IPS-15b (cell line): ENCODE data around the gene GPS1.
"Not testable (repeated sequence)": the region's sequence is repeated elsewhere in the genome, so short reads cannot be mapped to it uniquely, and the experiment has no call there.

Experiments used
- H3K27me3 ChIP-seq: one replicate; pipeline ENCODE4 v1.6.1; 2013; ENCODE audit warnings: low read length; ENCODE audit not compliant: control insufficient read depth, insufficient read depth
- H3K36me3 ChIP-seq: one replicate; pipeline ENCODE4 v1.6.1; 2013; ENCODE audit warnings: low read length; ENCODE audit not compliant: control insufficient read depth, insufficient read depth
- H3K4me1 ChIP-seq: one replicate; pipeline ENCODE4 v1.6.1; 2013; ENCODE audit warnings: mild to moderate bottlenecking, low read length; ENCODE audit not compliant: control insufficient read depth, insufficient read depth
- H3K4me3 ChIP-seq: one replicate; pipeline ENCODE4 v1.5.1; 2013; ENCODE audit warnings: low read depth, low read length
- H3K9ac ChIP-seq: one replicate; pipeline ENCODE4 v1.6.1; 2013; ENCODE audit warnings: low read depth, mild to moderate bottlenecking, low read length
- H3K9me3 ChIP-seq: one replicate; pipeline ENCODE4 v1.6.1; 2013; ENCODE audit warnings: mild to moderate bottlenecking, low read length; ENCODE audit not compliant: control insufficient read depth, insufficient read depth

The GPS1 gene

GRCh38 chr17:82033359-82034085 lies 18.2 kb upstream of the GPS1 start:
- peak overlapping the region; percentile 8 for H3K4me3 ChIP-seq
- H3K9ac ChIP-seq: peak overlapping the region; percentile 62
- H3K36me3 ChIP-seq: peaks cover 6% of the 10 kb centered on the region
- peaks cover 2% of the 10 kb centered on the region for H3K27me3 ChIP-seq
- no peaks in the 10 kb centered on the region for H3K9me3 ChIP-seq
- H3K4me1 ChIP-seq: no peaks in the 10 kb centered on the region

DNA sequence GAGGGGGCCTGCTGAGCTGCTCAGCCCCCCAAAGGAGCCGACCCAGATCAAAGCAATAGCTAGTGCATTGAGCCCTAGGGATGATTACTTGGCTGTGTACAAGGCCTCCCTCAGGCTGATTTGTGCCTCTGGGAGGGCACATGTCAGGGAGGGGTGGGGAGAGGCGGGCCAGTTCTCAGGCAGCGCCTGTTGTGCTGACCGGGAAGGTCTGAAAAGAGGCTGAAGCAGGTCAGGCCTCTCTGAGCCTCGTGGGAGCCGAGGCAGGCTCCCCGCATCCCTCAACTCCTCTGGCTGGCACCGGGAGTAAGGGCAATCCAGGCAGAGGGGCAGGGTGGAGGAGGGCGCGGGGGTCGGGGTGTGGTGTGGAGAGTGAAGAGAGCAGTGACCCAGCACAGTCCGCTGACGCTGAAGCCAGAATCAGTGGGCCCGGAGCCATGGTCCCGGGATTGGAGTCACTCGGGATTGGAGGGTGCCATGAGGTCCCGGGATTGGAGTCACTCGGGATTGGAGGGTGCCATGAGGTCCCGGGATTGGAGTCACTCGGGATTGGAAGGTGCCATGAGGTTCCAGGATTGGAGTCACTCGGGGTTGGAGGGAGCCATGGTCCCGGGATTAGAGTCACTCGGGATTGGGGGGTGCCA lies 17.2 kb upstream of the GPS1 start:
- H3K4me1 ChIP-seq: no peaks in the 10 kb centered on the region
- no peaks in the 10 kb centered on the region for H3K9me3 ChIP-seq
- H3K4me3 ChIP-seq: peak overlapping the region; percentile 18
- no peak overlapping the region for H3K9ac ChIP-seq
- H3K27me3 ChIP-seq: peaks cover 4% of the 10 kb centered on the region
- peaks cover 4% of the 10 kb centered on the region for H3K36me3 ChIP-seq

GRCh38 chr17:82035488-82035887 lies 16.2 kb upstream of the GPS1 start:
- no peak overlapping the region for H3K9ac ChIP-seq
- H3K27me3 ChIP-seq: peaks cover 4% of the 10 kb centered on the region
- no peaks in the 10 kb centered on the region for H3K4me1 ChIP-seq
- no peaks in the 10 kb centered on the region for H3K36me3 ChIP-seq
- H3K9me3 ChIP-seq: no peaks in the 10 kb centered on the region
- H3K4me3 ChIP-seq: no peak overlapping the region

GRCh38 chr17:82035956-82036633 lies 15.6 kb upstream of the GPS1 start:
- Histone ChIP-seq H3K36me3 (no peaks in the 10 kb centered on the region), H3K4me1 (no peaks in the 10 kb centered on the region), H3K9ac (no peak overlapping the region), H3K9me3 (no peaks in the 10 kb centered on the region), H3K27me3 (peaks cover 4% of the 10 kb centered on the region), H3K4me3 (peak overlapping the region; percentile 76)

DNA sequence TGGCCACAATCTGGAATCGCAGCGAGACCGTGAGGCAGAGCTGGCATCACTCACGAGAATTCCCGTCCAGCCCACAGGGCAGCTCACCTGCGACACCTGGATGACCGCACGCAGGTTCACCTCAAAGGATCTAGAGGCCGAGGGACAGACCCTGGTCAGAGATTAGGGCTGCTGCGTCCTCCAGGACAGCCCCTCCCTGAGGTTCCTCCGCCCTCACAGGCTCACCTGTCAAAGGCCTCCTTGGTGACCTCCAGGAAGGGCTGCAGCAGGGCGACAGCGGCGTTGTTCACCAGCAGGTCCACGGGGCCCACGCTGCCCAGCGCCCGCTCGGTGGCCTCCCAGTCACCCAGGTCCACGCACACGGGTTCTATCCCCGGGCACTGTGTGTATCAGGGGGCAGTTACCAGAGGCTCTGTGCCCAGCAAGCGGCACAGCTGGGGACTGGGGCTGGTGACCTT lies 15.0 kb upstream of the GPS1 start:
- Histone ChIP-seq H3K27me3 (peaks cover 4% of the 10 kb centered on the region), H3K9me3 (no peaks in the 10 kb centered on the region), H3K9ac (peak overlapping the region; percentile 54), H3K4me1 (no peaks in the 10 kb centered on the region), H3K4me3 (peak overlapping the region; percentile 76), H3K36me3 (no peaks in the 10 kb centered on the region)

- Histone ChIP-seq H3K4me1 (no peaks in the 10 kb centered on the region), H3K27me3 (peaks cover 4% of the 10 kb centered on the region), H3K9me3 (no peaks in the 10 kb centered on the region), H3K4me3 (peak within 1 kb of the TSS; percentile 76), H3K9ac (peak within 1 kb of the TSS; percentile 54), H3K36me3 (no peaks in the 10 kb centered on the region)
These were observed 14.4 kb upstream of the GPS1 start, which contains the start of gene DCXR for GRCh38 chr17:82037092-82037888. TSS of gene DCXR (minus strand) at chr17:82037697. CDS start at chr17:82037682, 15 bp downstream.

DNA sequence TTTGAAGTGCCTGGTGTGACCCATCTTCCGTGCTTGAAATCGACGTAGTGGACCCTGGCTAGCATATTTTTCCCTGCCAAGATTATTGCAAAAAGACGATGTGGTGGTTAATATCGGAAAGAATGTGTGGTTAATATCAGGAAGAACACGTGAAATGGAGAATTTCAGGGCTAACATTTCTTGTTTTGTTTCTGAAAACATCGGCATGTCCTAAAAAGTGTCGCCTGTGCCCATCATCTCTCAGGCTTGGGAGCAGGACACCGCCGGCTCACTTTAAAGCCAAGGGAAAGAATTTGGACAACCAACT lies 13.9 kb upstream of the GPS1 start:
- Histone ChIP-seq H3K4me3 (peak overlapping the region; percentile 2), H3K27me3 (peaks cover 4% of the 10 kb centered on the region), H3K36me3 (no peaks in the 10 kb centered on the region), H3K9me3 (no peaks in the 10 kb centered on the region), H3K9ac (no peak overlapping the region), H3K4me1 (no peaks in the 10 kb centered on the region)

GRCh38 chr17:82038796-82039409 lies 12.8 kb upstream of the GPS1 start:
- H3K9me3 ChIP-seq, H3K4me1 ChIP-seq, H3K9ac ChIP-seq, H3K27me3 ChIP-seq, H3K36me3 ChIP-seq, H3K4me3 ChIP-seq: not testable (repeated sequence)

DNA sequence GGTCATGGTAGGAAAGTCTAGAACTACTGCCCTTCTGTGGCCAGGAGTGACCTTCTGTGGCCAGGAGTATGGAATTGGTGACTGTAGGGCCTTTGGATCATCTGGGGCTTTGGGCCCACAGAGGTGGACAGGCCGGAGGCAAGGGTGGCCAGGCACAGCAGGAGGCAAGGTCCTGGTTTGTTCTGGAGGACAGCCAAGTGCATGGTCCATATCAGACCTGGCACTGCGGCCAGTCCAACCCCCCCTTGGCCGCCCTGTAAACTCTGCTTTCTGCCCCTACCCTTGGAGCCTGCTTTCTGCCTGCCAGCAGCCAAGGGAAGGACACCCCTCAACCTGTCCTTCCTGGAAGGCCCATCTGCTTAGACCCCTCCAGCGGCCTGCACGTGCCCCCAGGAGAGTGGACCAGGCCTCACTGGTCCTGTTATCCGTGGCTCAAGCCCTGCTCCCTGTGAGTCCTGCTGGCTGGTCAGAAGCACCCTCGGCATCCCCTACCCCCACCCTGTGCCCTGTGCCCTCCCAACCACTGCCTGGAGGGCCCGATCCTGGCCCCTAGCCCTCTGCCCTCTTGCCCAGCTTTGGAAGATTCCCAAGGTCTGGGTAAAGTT lies 11.9 kb upstream of the GPS1 start:
- H3K9me3 ChIP-seq: no peaks in the 10 kb centered on the region
- no peaks in the 10 kb centered on the region for H3K36me3 ChIP-seq
- H3K4me1 ChIP-seq: no peaks in the 10 kb centered on the region
- H3K4me3 ChIP-seq: no peak overlapping the region
- peaks cover 4% of the 10 kb centered on the region for H3K27me3 ChIP-seq
- H3K9ac ChIP-seq: no peak overlapping the region

DNA sequence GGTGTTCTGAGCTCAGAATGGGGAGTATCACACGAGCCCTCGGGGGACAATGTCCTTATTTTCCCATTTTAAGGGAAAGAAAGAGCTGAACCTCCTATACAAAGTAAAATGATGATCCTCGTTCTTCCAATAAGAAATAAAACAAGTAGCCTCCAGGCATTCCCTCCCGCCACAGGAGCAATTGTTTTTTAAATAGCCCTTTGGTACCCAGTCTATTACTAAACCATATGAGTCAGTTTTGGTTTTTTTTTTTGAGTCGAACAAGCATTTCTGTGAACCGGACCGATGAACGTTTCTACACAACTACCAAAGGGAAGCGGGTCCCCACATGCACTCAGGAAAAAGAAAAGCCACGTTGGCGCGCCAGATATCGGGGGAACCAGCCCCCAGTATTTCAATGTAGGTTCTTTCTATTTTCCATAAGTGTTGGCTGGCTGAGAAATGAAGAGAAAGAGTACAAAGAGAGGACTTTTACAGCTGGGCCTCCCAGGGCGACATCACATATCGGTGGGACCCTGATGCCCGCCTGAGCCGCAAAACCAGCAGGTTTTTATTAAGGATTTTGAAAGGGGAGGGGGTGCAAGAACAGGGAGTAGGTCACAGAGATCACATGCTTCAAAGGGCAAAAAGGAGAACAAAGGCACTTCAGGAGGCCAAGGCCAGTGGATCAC lies 10.4 kb upstream of the GPS1 start:
- Histone ChIP-seq H3K4me1 (no peaks in the 10 kb centered on the region), H3K9me3 (no peaks in the 10 kb centered on the region), H3K27me3 (peaks cover 4% of the 10 kb centered on the region)

More for the DNA sequence above, 10.4 kb upstream of the GPS1 start:
- H3K4me3 ChIP-seq: no peak overlapping the region
- H3K36me3 ChIP-seq: no peaks in the 10 kb centered on the region
- no peak overlapping the region for H3K9ac ChIP-seq
